K562 (cell line): ENCODE results near the gene PPA1. TPM values are rescaled to one million over a fixed set of nuclear protein-coding genes. Genes with fewer than 3 reads are reported as not detected.

Source experiments
- ATAC-seq: fragments of 200-7000 bp; cut with Tn5 transposase; 3 replicates; pipeline ENCODE4 v1.9.1; 2020; ENCODE audit warnings: moderate library complexity
- BruUV-seq: library from RNA; stranded (reverse); fragments of 400-500 nt; replicated peaks from 2 replicates; lab custom pipeline; 2021; lab: Mats Ljungman, UMichigan
- CTCF ChIA-PET: fragments of 300-600 bp; formaldehyde crosslinking; extraction: SDS; loops from one replicate; lab custom pipeline; 2021; ENCODE audit warnings: low intra/inter-chr PET ratio; lab: Yijun Ruan, JAX
- POLR2A ChIA-PET: fragments of 300-600, 350-650 bp; sonication (Branson Sonifier 250); formaldehyde crosslinking; extraction: SDS; loops from one replicate; lab custom pipeline; 2021; ENCODE audit warnings: antibody characterized with exemption, inconsistent platforms; lab: Yijun Ruan, JAX
- DNase-seq, 4 experiments: peaks; one replicate each; pipeline versions ENCODE4 v3.0.0 to v3.0.0-alpha.2; 2011 to 2018; ENCODE audit warnings: low spot score in 3 of 4, mixed read lengths in 3 of 4; ENCODE audit errors: extremely low read depth in 1 of 4
- FAIRE-seq: peaks from 2 replicates; lab custom pipeline; 2011; peaks lifted over from hg19 to GRCh38; lab: Jason Lieb, UNC
- H2AFZ ChIP-seq: 2 replicates; pipeline ENCODE4 v1.6.0; 2011; ENCODE audit warnings: low read depth, low read length, control low read depth, inconsistent platforms
- H3K27ac ChIP-seq: fragments of 200-600 bp; 3 replicates; pipeline ENCODE4 v1.8.0; 2011; ENCODE audit warnings: low read depth, mild to moderate bottlenecking, control low read depth, inconsistent platforms, low read length, moderate library complexity, mixed read lengths; ENCODE audit errors: extremely low read depth
- H3K27me3 ChIP-seq, 2 experiments: fragments of 300-600 bp in 1 of 2; 2 replicates in 1 of 2; 3 replicates in 1 of 2; pipeline versions ENCODE4 v1.6.0 to v1.8.0; 2011; ENCODE audit warnings: inconsistent platforms in 2 of 2, low read length in 2 of 2, mild to moderate bottlenecking in 1 of 2, mixed read lengths in 1 of 2, moderate library complexity in 1 of 2; ENCODE audit not compliant: control insufficient read depth in 2 of 2, insufficient read depth in 2 of 2
- H3K36me3 ChIP-seq: fragments of 300-600 bp; 3 replicates; pipeline ENCODE4 v1.8.0; 2011; ENCODE audit warnings: mild to moderate bottlenecking, low read length, inconsistent platforms; ENCODE audit not compliant: control insufficient read depth, insufficient read depth
- H3K4me1 ChIP-seq, 2 experiments: fragments of 200-600 bp in 1 of 2; replicated peaks in 1 of 2; 2 replicates in 1 of 2; 3 replicates in 1 of 2; pipeline versions ENCODE4 v1.5.1 to v1.8.0; 2011; ENCODE audit warnings: inconsistent platforms in 2 of 2, low read length in 2 of 2, mild to moderate bottlenecking in 1 of 2, mixed read lengths in 1 of 2, moderate library complexity in 1 of 2; ENCODE audit not compliant: control insufficient read depth in 2 of 2, insufficient read depth in 2 of 2
- H3K4me2 ChIP-seq: 2 replicates; pipeline ENCODE4 v1.6.1; 2011; ENCODE audit warnings: low read length, control low read depth, inconsistent platforms, mixed read lengths; ENCODE audit not compliant: insufficient read depth
- H3K4me3 ChIP-seq: fragments of 200-600 bp; sonication (generic), shearing (Covaris generic); 2 replicates; pipeline ENCODE4 v1.5.1; 2016; ENCODE audit warnings: control low read depth, inconsistent platforms
- H3K79me2 ChIP-seq: fragments of 200-600 bp; 3 replicates; pipeline ENCODE4 v1.8.0; 2011; ENCODE audit warnings: low read length, inconsistent platforms; ENCODE audit not compliant: control insufficient read depth, insufficient read depth
- H3K9ac ChIP-seq, 2 experiments: 2 replicates each; pipeline versions ENCODE4 v1.6.0 to v1.6.1; 2011; ENCODE audit warnings: low read depth in 2 of 2, low read length in 2 of 2, control low read depth in 1 of 2, inconsistent platforms in 1 of 2, mild to moderate bottlenecking in 1 of 2, mixed read lengths in 1 of 2; ENCODE audit not compliant: insufficient read depth in 1 of 2
- H3K9me1 ChIP-seq: one replicate; pipeline ENCODE4 v1.6.0; 2011; ENCODE audit warnings: inconsistent platforms, mild to moderate bottlenecking, low read length, moderate library complexity; ENCODE audit not compliant: control insufficient read depth, insufficient read depth
- H3K9me3 ChIP-seq: replicated peaks from 2 replicates; pipeline ENCODE4 v1.5.1; 2011; ENCODE audit warnings: low read depth, low read length, inconsistent platforms; ENCODE audit not compliant: control insufficient read depth, insufficient read depth
- H4K20me1 ChIP-seq: replicated peaks from 2 replicates; pipeline ENCODE4 v1.6.1; 2011; ENCODE audit warnings: low read length, inconsistent platforms, mixed read lengths; ENCODE audit not compliant: control insufficient read depth, insufficient read depth
- BRF2 ChIP-seq: IDR thresholded peaks from 3 replicates; pipeline ENCODE4 v1.6.1; 2011; ENCODE audit warnings: borderline replicate concordance, mild to moderate bottlenecking; ENCODE audit not compliant: insufficient read length, insufficient read depth
- CBFB ChIP-seq: sonication (generic); formaldehyde crosslinking; IDR thresholded peaks from 2 replicates; pipeline ENCODE4 v1.4.0; 2020; ENCODE audit warnings: mild to moderate bottlenecking, missing genetic modification reagents
- CEBPZ ChIP-seq: fragments of 150-350 bp; IDR thresholded peaks from 2 replicates; pipeline ENCODE4 v1.6.1; 2014; ENCODE audit warnings: low read depth, mild to moderate bottlenecking, low read length, borderline replicate concordance
- DMBX1 ChIP-seq: fragments of 250-450 bp; sonication (Bioruptor Pico); IDR thresholded peaks from 2 replicates; pipeline ENCODE4 v1.8.0; 2022; ENCODE audit warnings: inconsistent platforms, mild to moderate bottlenecking, moderate library complexity, borderline replicate concordance
- ETS2 ChIP-seq: IDR thresholded peaks from 2 replicates; pipeline ENCODE4 v1.6.1; 2016; ENCODE audit warnings: borderline replicate concordance, missing genetic modification characterization, mild to moderate bottlenecking, moderate library complexity, missing compliant biosample characterization; ENCODE audit not compliant: poor library complexity, severe bottlenecking
- NKRF ChIP-seq: fragments of 450-650 bp; IDR thresholded peaks from 2 replicates; pipeline ENCODE4 v1.6.1; 2016; ENCODE audit warnings: borderline replicate concordance
- PHB ChIP-seq: fragments of 250-450 bp; sonication (Bioruptor Pico); IDR thresholded peaks from 2 replicates; pipeline ENCODE4 v1.5.0; 2021
- PHF8 ChIP-seq: fragments of 200-600 bp; sonication (generic); IDR thresholded peaks from 2 replicates; pipeline ENCODE4 v1.6.1; 2012; ENCODE audit warnings: mixed run types, mild to moderate bottlenecking, inconsistent platforms, low read length, moderate library complexity, borderline replicate concordance
- RBM17 ChIP-seq: fragments of 200-400 bp; formaldehyde crosslinking; IDR thresholded peaks from 2 replicates; pipeline ENCODE4 v1.6.1; 2017; ENCODE audit warnings: low read depth, mild to moderate bottlenecking, low read length, borderline replicate concordance
- SRF ChIP-seq, 2 experiments: fragments of 250-450, 450-650 bp in 1 of 2; sonication (Bioruptor Pico) in 1 of 2; sonication (generic) in 1 of 2; formaldehyde crosslinking; IDR thresholded peaks; 2 replicates each; pipeline versions ENCODE4 v1.5.0 to v1.5.1; 2020 to 2022; ENCODE audit warnings: mild to moderate bottlenecking in 1 of 2, missing genetic modification reagents in 1 of 2
- TFE3 ChIP-seq: fragments of 450-650 bp; formaldehyde crosslinking; IDR thresholded peaks from 2 replicates; pipeline ENCODE4 v1.4.0; 2020; ENCODE audit warnings: mild to moderate bottlenecking, mixed read lengths
- TGIF2 ChIP-seq: sonication (generic); formaldehyde crosslinking; IDR thresholded peaks from 2 replicates; pipeline ENCODE4 v1.8.1; 2022; ENCODE audit warnings: mild to moderate bottlenecking, missing genetic modification reagents, moderate library complexity
- WGBS: fragments of 100-300 bp; shearing (Covaris generic); methylation state at CpG from one replicate; pipeline ENCODE4 v1.1.6; 2016; ENCODE audit warnings: low coverage, mixed read lengths; ENCODE audit not compliant: insufficient coverage; ENCODE audit errors: missing lambda C conversion rate; 5-methylcytosine and 5-hydroxymethylcytosine counted together
- in situ Hi-C: fragments of 300-500 bp; cut with MboI; formaldehyde crosslinking; loops from 4 replicates; pipeline ENCODE4 v1.15.0; 2018; ENCODE audit warnings: inconsistent platforms, mixed read lengths
- intact Hi-C: fragments of 100-400 bp; cut with micrococcal nuclease; formaldehyde crosslinking; loops from 2 replicates; pipeline ENCODE4 v1.14.2; 2022
- polyA plus RNA-seq, 8 experiments: library from polyadenylated mRNA; depleted of rRNA in 4 of 8; stranded (reverse) in 5 of 8; unstranded in 3 of 8; fragments of >200 nt; fragmentation: Nextera tagmentation in 2 of 8; fragmentation: Illumina TruSeq in 1 of 8; extraction: Ambion mirVana in 2 of 8; extraction: Trizol in 1 of 8; gene quantifications; 2 replicates each; pipeline versions ENCODE4 v1.2.1 to v1.2.3, GENCODE V29; 2011 to 2014; ENCODE audit warnings: inconsistent platforms in 1 of 8, missing spikeins in 1 of 8
- total RNA-seq, 7 experiments: library from RNA; depleted of rRNA in 6 of 7; stranded (reverse); fragments of >200 nt in 6 of 7; fragmentation: Illumina TruSeq in 2 of 7; extraction: Trizol in 2 of 7; gene quantifications; 2 replicates each; pipeline versions ENCODE4 v1.2.1 to v1.2.3, GENCODE V29; 2011 to 2021; ENCODE audit warnings: low replicate concordance in 1 of 7

Gene PPA1
- total and polyA plus RNA-seq, 9 of the 15 experiments (the other 6 are each of a cell fraction or from before 2014, with no cell fraction given), result 301 to 635 (median 471) TPM

GRCh38 chr10:70186571-70186970 is 46.7 kb downstream of the PPA1 start:
- POLR2A ChIA-PET, result no interaction called here
- CTCF ChIA-PET, result no interaction called here
- H3K9me1 ChIP-seq, result no peaks in the 10 kb centered on the region
- H2AFZ ChIP-seq, result no peak overlapping the region
- no peaks in the 10 kb centered on the region for H4K20me1 ChIP-seq
- in situ Hi-C loops (no loop called here), intact Hi-C loops (no loop called here)
- no peaks in the 10 kb centered on the region for H3K9me3 ChIP-seq
- H3K9ac ChIP-seq, result no peak overlapping the region
- H3K4me2 ChIP-seq, result no peak overlapping the region
- FAIRE-seq (no peak), DNase-seq (no peak), ATAC-seq (no peak)
- H3K79me2 ChIP-seq, result no peaks in the 10 kb centered on the region
- no peak overlapping the region for H3K27ac ChIP-seq
- H3K4me1 ChIP-seq, result no peaks in the 10 kb centered on the region
- WGBS, result 34% methylated on average over 3 of the region's 3 CpGs
- no TSS peak for BruUV-seq
- no peaks in the 10 kb centered on the region for H3K36me3 ChIP-seq
- H3K4me3 ChIP-seq, result no peak overlapping the region
- H3K27me3 ChIP-seq, result peaks cover 11 to 16% of the 10 kb centered on the region in 2 experiments
- TF ChIP-seq TFE3 (CRISPR knock-in tag), result no peak
- TF ChIP-seq PHF8, result no peak
- no peak for TF ChIP-seq CBFB (CRISPR knock-in tag)
- no peak for TF ChIP-seq ETS2 (tag)
- TF ChIP-seq DMBX1 (CRISPR knock-in tag), result no peak
- TF ChIP-seq RBM17, result no peak
- TF ChIP-seq SRF (CRISPR knock-in tag; IDR thresholded peaks at IDR 0.05), result no peak
- TF ChIP-seq CEBPZ, result no peak
- TF ChIP-seq PHB (CRISPR knock-in tag), result no peak
- no peak for TF ChIP-seq TGIF2 (CRISPR knock-in tag)
- TF ChIP-seq BRF2, result no peak
- TF ChIP-seq NKRF, result no peak
